GM12878 (cell line): ENCODE results near the gene RBM8A.

Experiments used
- CHD1 ChIP-seq: IDR thresholded peaks from 2 replicates; pipeline ENCODE4 v1.6.1; 2012; ENCODE audit warnings: low read depth, low read length, improper control_type of control experiment
- CTCF ChIP-seq, 3 experiments: IDR thresholded peaks in 2 of 3; conservative IDR thresholded peaks in 1 of 3; 2 replicates each; pipeline ENCODE4 v1.5.1; 2011; ENCODE audit warnings: low read depth in 3 of 3, low read length in 3 of 3, mild to moderate bottlenecking in 3 of 3, control low read depth in 2 of 3, moderate library complexity in 2 of 3, inconsistent platforms in 1 of 3, mixed read lengths in 1 of 3; ENCODE audit not compliant: control insufficient read depth in 2 of 3, insufficient read depth in 1 of 3; ENCODE audit errors: extremely low read depth in 1 of 3
- KDM1A ChIP-seq: fragments of 200-600 bp; sonication (generic); IDR thresholded peaks from 2 replicates; pipeline ENCODE4 v1.6.1; 2016; ENCODE audit warnings: borderline replicate concordance
- YBX1 ChIP-seq: fragments of 450-650 bp; IDR thresholded peaks from 2 replicates; pipeline ENCODE4 v1.6.1; 2016; ENCODE audit warnings: antibody characterized with exemption
- ZBTB4 ChIP-seq: fragments of 450-650 bp; formaldehyde crosslinking; IDR thresholded peaks from 2 replicates; pipeline ENCODE4 v1.4.0; 2022; ENCODE audit warnings: mild to moderate bottlenecking, moderate library complexity
- TF ChIP-seq, protein P1 (sequence below): IDR thresholded peaks from 2 replicates; pipeline ENCODE4 v1.6.1; 2012; ENCODE audit warnings: mild to moderate bottlenecking, low read depth, low read length

DNA sequence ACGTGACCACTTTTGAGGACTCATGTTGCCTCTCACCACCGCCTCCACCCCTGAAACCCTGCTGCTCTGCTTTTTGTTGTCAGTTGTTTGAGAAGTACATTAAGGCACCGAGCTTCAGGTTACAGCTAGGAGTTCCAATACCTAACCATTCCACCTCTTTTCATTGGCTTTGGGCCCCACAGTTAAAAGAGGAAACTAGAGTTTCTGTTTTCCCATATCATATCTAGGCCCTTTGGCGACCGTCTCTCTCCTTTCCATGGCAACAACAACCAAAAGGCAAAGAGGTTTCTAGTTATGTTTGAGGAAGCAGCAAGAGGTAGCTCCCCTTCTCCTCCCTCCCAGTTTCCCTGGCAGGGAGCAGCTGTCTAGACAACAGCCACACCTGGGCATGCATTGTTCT, 47.5 kb downstream of the RBM8A start:
- TF ChIP-seq CTCF (IDR thresholded peaks at IDR 0.05 in 2 of 3, conservative IDR thresholded peaks at IDR 0.05 in 1 of 3; ENCODE audit: control insufficient read depth in 2 of 3, extremely low read depth in 1 of 3, insufficient read depth in 1 of 3, low read depth in 3 of 3, low read length in 3 of 3) (no peak), CHD1 (no peak), KDM1A (no peak), YBX1 (no peak), ZBTB4 (no peak)
- TF ChIP-seq, protein P1, sequence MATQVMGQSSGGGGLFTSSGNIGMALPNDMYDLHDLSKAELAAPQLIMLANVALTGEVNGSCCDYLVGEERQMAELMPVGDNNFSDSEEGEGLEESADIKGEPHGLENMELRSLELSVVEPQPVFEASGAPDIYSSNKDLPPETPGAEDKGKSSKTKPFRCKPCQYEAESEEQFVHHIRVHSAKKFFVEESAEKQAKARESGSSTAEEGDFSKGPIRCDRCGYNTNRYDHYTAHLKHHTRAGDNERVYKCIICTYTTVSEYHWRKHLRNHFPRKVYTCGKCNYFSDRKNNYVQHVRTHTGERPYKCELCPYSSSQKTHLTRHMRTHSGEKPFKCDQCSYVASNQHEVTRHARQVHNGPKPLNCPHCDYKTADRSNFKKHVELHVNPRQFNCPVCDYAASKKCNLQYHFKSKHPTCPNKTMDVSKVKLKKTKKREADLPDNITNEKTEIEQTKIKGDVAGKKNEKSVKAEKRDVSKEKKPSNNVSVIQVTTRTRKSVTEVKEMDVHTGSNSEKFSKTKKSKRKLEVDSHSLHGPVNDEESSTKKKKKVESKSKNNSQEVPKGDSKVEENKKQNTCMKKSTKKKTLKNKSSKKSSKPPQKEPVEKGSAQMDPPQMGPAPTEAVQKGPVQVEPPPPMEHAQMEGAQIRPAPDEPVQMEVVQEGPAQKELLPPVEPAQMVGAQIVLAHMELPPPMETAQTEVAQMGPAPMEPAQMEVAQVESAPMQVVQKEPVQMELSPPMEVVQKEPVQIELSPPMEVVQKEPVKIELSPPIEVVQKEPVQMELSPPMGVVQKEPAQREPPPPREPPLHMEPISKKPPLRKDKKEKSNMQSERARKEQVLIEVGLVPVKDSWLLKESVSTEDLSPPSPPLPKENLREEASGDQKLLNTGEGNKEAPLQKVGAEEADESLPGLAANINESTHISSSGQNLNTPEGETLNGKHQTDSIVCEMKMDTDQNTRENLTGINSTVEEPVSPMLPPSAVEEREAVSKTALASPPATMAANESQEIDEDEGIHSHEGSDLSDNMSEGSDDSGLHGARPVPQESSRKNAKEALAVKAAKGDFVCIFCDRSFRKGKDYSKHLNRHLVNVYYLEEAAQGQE = no peak
